GM12801 (cell line): ENCODE results near the gene TP73.
A peak's percentile ranks its signal among the peaks of the same experiment; 100 is the strongest.

Source experiments
- CTCF ChIP-seq: IDR thresholded peaks from one replicate; pipeline ENCODE4 v1.5.1; 2011; ENCODE audit warnings: control low read depth; ENCODE audit not compliant: insufficient read length; ENCODE audit errors: extremely low read depth

The TP73 gene

GRCh38 chr1:3724416-3725030 is 72.2 kb downstream of the TP73 start:
- TF ChIP-seq CTCF, result peak; percentile 84

- no peak for TF ChIP-seq CTCF
These were observed 73.0 kb downstream of the TP73 start for GRCh38 chr1:3725366-3725765.

GRCh38 chr1:3727042-3727824 is 74.9 kb downstream of the TP73 start:
- no peak for TF ChIP-seq CTCF

GRCh38 chr1:3727825-3728776 is 75.8 kb downstream of the TP73 start:
- TF ChIP-seq CTCF, result no peak

GRCh38 chr1:3729594-3730542 is 77.6 kb downstream of the TP73 start:
- TF ChIP-seq CTCF, result no peak

- no peak for TF ChIP-seq CTCF
These were observed 78.4 kb downstream of the TP73 start for GRCh38 chr1:3730543-3731247.
